Calu3 (cell line): ENCODE measurements around the gene TMEM271. TPM values are rescaled to one million over a fixed set of nuclear protein-coding genes. Genes with fewer than 3 reads are reported as not detected.

Source experiments
- BruUV-seq: library from RNA; stranded (reverse); fragments of 400-500 nt; replicated peaks from 2 replicates; lab custom pipeline; 2021; lab: Mats Ljungman, UMichigan
- CTCF ChIA-PET: fragments of 300-600 bp; sonication (Branson Sonifier 250); formaldehyde crosslinking; loops from one replicate; lab custom pipeline; 2022; ENCODE audit warnings: antibody characterized with exemption; lab: Charles Lee
- DNase-seq: peaks from one replicate; pipeline ENCODE4 v3.0.0; 2022
- H3K27ac Mint-ChIP-seq: one replicate; pipeline ENCODE4 v1.8.0; 2022; ENCODE audit warnings: mixed read lengths; ENCODE audit not compliant: unreplicated experiment
- H3K27me3 Mint-ChIP-seq: one replicate; pipeline ENCODE4 v1.8.0; 2022; ENCODE audit warnings: mixed read lengths; ENCODE audit not compliant: unreplicated experiment
- H3K36me3 Mint-ChIP-seq: one replicate; pipeline ENCODE4 v1.8.0; 2022; ENCODE audit warnings: mild to moderate bottlenecking, moderate library complexity, mixed read lengths; ENCODE audit not compliant: insufficient read depth, unreplicated experiment
- H3K4me1 Mint-ChIP-seq: one replicate; pipeline ENCODE4 v1.8.0; 2022; ENCODE audit warnings: mild to moderate bottlenecking, low read depth, mixed read lengths; ENCODE audit not compliant: unreplicated experiment
- H3K4me3 Mint-ChIP-seq: one replicate; pipeline ENCODE4 v1.8.0; 2022; ENCODE audit warnings: mild to moderate bottlenecking, low read depth, moderate library complexity, mixed read lengths; ENCODE audit not compliant: unreplicated experiment
- H3K9me3 Mint-ChIP-seq: one replicate; pipeline ENCODE4 v1.8.0; 2022; ENCODE audit warnings: low read depth, mixed read lengths; ENCODE audit not compliant: unreplicated experiment
- intact Hi-C: fragments of 100-400 bp; cut with micrococcal nuclease; formaldehyde crosslinking; loops from one replicate; pipeline ENCODE4 v1.10.0; 2022; ENCODE audit not compliant: unreplicated experiment
- total RNA-seq: library from RNA; stranded (reverse); gene quantifications from 2 replicates; pipeline ENCODE4 v1.2.3, GENCODE V29; 2022
- TF ChIP-seq, protein P1 (sequence below): fragments of 200-600 bp; IDR thresholded peaks from one replicate; pipeline ENCODE4 v1.8.0; 2022; ENCODE audit warnings: antibody characterized with exemption; ENCODE audit not compliant: unreplicated experiment

TMEM271 gene
- total RNA-seq, 1 experiment from 2014 or later, result not detected

DNA sequence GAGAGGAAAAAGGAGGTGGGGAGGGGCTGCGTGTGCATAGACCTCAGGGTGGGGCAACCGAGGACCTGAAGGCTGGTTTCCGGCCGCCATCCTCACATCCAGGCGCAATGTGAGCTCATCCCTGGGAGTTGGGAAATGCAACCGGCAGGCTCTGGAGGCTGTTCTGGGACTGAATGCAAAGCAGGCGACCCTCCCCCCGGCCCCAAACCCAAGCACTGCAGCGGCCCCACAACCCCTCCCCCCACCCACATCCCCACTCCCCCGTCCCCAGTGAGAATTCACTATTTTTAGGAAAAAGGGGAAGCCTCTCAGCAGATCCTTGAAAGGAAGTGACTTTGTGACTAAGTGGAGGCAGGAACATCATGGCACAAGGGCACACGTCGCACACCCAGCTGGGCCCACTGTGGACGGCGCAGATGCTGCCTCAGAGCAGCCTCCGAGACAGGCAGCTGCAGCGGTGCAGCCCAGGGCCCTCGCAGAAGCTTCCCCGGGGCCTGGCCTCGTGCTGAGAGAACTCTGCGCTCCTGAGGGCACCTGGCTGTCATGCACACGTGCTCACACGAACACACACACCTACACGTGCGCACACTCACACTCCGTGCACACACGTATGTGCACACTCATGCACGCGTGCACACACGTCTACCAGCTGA, 47.9 kb upstream of the TMEM271 start:
- Mint-ChIP-seq H3K27ac (no peak overlapping the region), H3K36me3 (peaks cover 4% of the 10 kb centered on the region), H3K4me1 (no peaks in the 10 kb centered on the region), H3K4me3 (no peak overlapping the region), H3K27me3 (no peaks in the 10 kb centered on the region), H3K9me3 (no peaks in the 10 kb centered on the region)
- no TSS peak for BruUV-seq
- no peak for DNase-seq
- CTCF ChIA-PET, result interaction anchor here (0.7 kb wide), 2 partner anchors 25 to 969 kb away, joined by 3 to 7 read pairs; no protein-coding TSS in a partner anchor
- TF ChIP-seq, protein P1, sequence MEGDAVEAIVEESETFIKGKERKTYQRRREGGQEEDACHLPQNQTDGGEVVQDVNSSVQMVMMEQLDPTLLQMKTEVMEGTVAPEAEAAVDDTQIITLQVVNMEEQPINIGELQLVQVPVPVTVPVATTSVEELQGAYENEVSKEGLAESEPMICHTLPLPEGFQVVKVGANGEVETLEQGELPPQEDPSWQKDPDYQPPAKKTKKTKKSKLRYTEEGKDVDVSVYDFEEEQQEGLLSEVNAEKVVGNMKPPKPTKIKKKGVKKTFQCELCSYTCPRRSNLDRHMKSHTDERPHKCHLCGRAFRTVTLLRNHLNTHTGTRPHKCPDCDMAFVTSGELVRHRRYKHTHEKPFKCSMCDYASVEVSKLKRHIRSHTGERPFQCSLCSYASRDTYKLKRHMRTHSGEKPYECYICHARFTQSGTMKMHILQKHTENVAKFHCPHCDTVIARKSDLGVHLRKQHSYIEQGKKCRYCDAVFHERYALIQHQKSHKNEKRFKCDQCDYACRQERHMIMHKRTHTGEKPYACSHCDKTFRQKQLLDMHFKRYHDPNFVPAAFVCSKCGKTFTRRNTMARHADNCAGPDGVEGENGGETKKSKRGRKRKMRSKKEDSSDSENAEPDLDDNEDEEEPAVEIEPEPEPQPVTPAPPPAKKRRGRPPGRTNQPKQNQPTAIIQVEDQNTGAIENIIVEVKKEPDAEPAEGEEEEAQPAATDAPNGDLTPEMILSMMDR, result no peak
- intact Hi-C loops, result no loop called here

DNA sequence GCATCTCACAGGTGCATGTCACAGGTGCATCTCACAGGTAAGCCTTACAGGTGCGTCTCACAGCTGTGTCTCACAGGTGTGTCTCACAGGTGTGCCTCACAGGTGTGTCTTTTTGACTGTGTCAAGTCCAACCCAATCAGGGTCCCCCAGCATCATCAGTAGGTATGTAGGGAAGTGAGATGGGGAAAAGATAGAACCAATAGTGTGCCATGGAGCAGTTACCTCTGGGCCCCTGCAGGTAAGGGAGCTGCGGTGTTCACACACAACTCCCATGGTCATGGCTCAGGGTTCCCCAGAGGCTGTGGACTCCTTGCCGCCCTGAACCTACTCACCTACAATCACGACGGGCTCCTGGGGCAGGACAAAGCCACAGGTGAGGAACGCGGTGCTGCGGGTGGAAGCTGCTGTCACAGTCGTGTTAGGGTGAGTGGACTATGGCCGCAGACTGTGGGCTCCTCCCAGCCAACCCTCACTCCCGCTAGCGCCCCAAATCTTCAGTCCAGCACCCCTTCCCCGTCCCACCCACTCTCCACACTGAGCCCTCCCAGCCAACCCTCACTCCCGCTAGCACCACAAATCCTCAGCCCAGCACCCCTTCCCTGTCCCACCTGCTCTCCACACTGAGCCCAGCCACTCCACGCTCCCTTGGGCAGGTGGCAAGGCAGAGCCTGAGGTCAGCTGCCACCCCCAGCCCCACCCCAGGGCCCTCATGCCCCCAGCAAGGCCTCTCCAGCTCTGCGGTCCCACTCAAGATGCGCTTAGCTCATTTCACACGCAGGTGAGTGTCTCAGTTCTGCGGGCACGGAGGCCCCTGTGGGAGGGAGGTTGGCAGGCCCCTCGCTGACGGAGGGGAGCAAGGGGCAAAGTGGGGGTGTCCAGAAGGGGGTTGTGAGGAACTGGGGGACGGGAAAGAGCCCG, 47.2 kb upstream of the TMEM271 start:
- intact Hi-C loops, result no loop called here
- Mint-ChIP-seq H3K4me3 (no peak overlapping the region), H3K9me3 (no peaks in the 10 kb centered on the region), H3K27me3 (no peaks in the 10 kb centered on the region), H3K4me1 (no peaks in the 10 kb centered on the region), H3K27ac (no peak overlapping the region), H3K36me3 (peaks cover 4% of the 10 kb centered on the region)
- TF ChIP-seq, protein P1, result no peak
- DNase-seq, result no peak
- no TSS peak for BruUV-seq
- CTCF ChIA-PET, result interaction anchor here (0.7 kb wide), 2 partner anchors 26 to 970 kb away, joined by 3 to 7 read pairs; no protein-coding TSS in a partner anchor

DNA sequence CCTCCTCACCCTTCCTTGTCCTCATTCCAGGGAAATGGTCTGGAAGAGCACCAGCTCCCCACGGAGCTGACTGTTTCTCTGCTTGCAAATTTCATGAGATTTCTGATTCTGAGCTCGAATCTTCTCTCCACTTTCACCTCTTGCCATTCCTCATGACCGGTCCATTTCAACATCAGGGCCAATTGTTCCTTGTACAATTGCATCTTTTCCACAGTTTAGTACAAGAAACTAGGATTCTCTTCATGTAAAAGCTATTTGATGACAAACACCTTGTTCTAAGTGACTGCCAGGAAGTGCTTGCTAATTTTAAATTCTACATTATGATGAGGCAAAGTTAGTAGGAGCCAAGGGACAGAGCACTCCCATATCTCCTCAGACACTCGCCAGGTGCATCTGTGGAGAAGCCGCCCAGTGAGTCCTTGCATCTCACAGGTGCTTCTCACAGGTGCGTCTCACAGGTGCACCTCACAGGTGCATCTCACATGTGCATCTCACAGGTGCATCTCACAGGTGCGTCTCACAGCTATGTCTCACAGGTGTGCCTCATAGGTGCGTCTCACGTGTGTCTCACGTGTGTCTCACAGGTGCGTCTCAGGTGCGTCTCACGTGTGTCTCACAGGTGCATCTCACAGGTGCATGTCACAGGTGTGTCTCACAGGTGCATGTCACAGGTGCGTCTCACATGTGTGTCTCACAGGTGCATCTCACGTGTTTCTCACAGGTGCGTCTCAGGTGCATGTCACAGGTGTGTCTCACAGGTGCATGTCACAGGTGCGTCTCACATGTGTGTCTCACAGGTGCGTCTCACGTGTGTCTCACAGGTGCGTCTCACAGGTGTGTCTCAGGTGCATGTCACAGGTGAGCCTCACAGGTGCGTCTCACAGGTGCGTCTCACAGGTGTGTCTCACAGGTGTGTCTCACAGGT, 46.2 kb upstream of the TMEM271 start:
- Mint-ChIP-seq H3K4me1 (no peaks in the 10 kb centered on the region), H3K9me3 (no peaks in the 10 kb centered on the region), H3K27me3 (no peaks in the 10 kb centered on the region), H3K27ac (no peak overlapping the region), H3K4me3 (no peak overlapping the region), H3K36me3 (peaks cover 4% of the 10 kb centered on the region)
- TF ChIP-seq, protein P1, result no peak
- intact Hi-C loops, result no loop called here
- CTCF ChIA-PET, result no interaction called here
- no peak for DNase-seq
- BruUV-seq, result no TSS peak
